Liver (tissue), 9 donors: ENCODE measurements around the gene FRYL. TPM values are rescaled to one million over a fixed set of nuclear protein-coding genes. Genes with fewer than 3 reads are reported as not detected.

ENCODE experiments used
- DNase-seq: peaks from one replicate; pipeline ENCODE4 v3.0.0-alpha.2; 2017; ENCODE audit warnings: low spot score
- H3K27ac ChIP-seq, 2 donors: one replicate each; pipeline ENCODE4 v1.7.0; 2013; ENCODE audit warnings: inconsistent platforms in 2 of 2, low read length in 2 of 2, control low read depth in 1 of 2, low read depth in 1 of 2, mild to moderate bottlenecking in 1 of 2
- H3K27me3 ChIP-seq, 4 donors: one replicate each; pipeline versions ENCODE4 v1.6.1 to v1.7.0; 2013; ENCODE audit warnings: low read length in 3 of 4, inconsistent platforms in 1 of 4, mild to moderate bottlenecking in 1 of 4, moderate library complexity in 1 of 4; ENCODE audit not compliant: control insufficient read depth in 4 of 4, insufficient read depth in 4 of 4
- H3K36me3 ChIP-seq, 4 donors: one replicate each; pipeline versions ENCODE4 v1.6.1 to v1.7.0; 2013; ENCODE audit warnings: low read length in 3 of 4, mild to moderate bottlenecking in 3 of 4, low read depth in 1 of 4, moderate library complexity in 1 of 4; ENCODE audit not compliant: control insufficient read depth in 4 of 4, insufficient read depth in 3 of 4
- H3K4me1 ChIP-seq, 4 donors: one replicate each; pipeline versions ENCODE4 v1.6.1 to v1.7.0; 2013; ENCODE audit warnings: low read length in 3 of 4, mild to moderate bottlenecking in 3 of 4, moderate library complexity in 1 of 4; ENCODE audit not compliant: control insufficient read depth in 4 of 4, insufficient read depth in 4 of 4
- H3K4me3 ChIP-seq, 3 donors: one replicate each; pipeline versions ENCODE4 v1.6.1 to v1.7.0; 2013; ENCODE audit warnings: low read length in 3 of 3, control low read depth in 1 of 3, low read depth in 1 of 3, mild to moderate bottlenecking in 1 of 3
- H3K9ac ChIP-seq, 2 donors: one replicate each; pipeline ENCODE4 v1.7.0; 2013; ENCODE audit warnings: low read length in 2 of 2, mild to moderate bottlenecking in 2 of 2, moderate library complexity in 2 of 2, control low read depth in 1 of 2, low read depth in 1 of 2
- H3K9me3 ChIP-seq, 4 donors: one replicate each; pipeline versions ENCODE4 v1.6.1 to v1.7.0; 2013; ENCODE audit warnings: low read length in 3 of 4; ENCODE audit not compliant: control insufficient read depth in 4 of 4
- EGR1 ChIP-seq, 2 donors: IDR thresholded peaks; 2 replicates each; pipeline ENCODE4 v1.6.1; 2016 to 2018; ENCODE audit warnings: antibody characterized with exemption in 2 of 2, low read depth in 2 of 2
- FOXA1 ChIP-seq: IDR thresholded peaks from 2 replicates; pipeline ENCODE4 v1.6.1; 2016; ENCODE audit warnings: antibody characterized with exemption
- FOXA2 ChIP-seq: IDR thresholded peaks from 2 replicates; pipeline ENCODE4 v1.6.1; 2016; ENCODE audit warnings: antibody characterized with exemption
- GABPA ChIP-seq, 2 donors: IDR thresholded peaks in 1 of 2; conservative IDR thresholded peaks in 1 of 2; 2 replicates each; pipeline ENCODE4 v1.6.1; 2016; ENCODE audit warnings: antibody characterized with exemption in 2 of 2, mild to moderate bottlenecking in 1 of 2, moderate library complexity in 1 of 2
- HNF4A ChIP-seq, 2 donors: conservative IDR thresholded peaks; 2 replicates each; pipeline ENCODE4 v1.6.1; 2016; ENCODE audit warnings: antibody characterized with exemption in 2 of 2, mild to moderate bottlenecking in 2 of 2
- HNF4G ChIP-seq: IDR thresholded peaks from 2 replicates; pipeline ENCODE4 v1.6.1; 2016; ENCODE audit warnings: antibody characterized with exemption
- JUND ChIP-seq, 2 donors: IDR thresholded peaks; 2 replicates each; pipeline ENCODE4 v1.6.1; 2016; ENCODE audit warnings: antibody characterized with exemption in 2 of 2
- NR2F2 ChIP-seq: IDR thresholded peaks from 2 replicates; pipeline ENCODE4 v1.6.1; 2016; ENCODE audit warnings: antibody characterized with exemption
- RAD21 ChIP-seq, 2 donors: IDR thresholded peaks; 2 replicates each; pipeline ENCODE4 v1.6.1; 2016; ENCODE audit warnings: antibody characterized with exemption in 2 of 2, mild to moderate bottlenecking in 2 of 2
- RXRA ChIP-seq, 2 donors: IDR thresholded peaks; 2 replicates each; pipeline ENCODE4 v1.6.1; 2017 to 2018; ENCODE audit warnings: antibody characterized with exemption in 2 of 2, mild to moderate bottlenecking in 1 of 2
- SP1 ChIP-seq: IDR thresholded peaks from 2 replicates; pipeline ENCODE4 v1.6.1; 2018; ENCODE audit warnings: antibody characterized with exemption, mild to moderate bottlenecking
- TAF1 ChIP-seq: conservative IDR thresholded peaks from 2 replicates; pipeline ENCODE4 v1.6.1; 2016; ENCODE audit warnings: antibody characterized with exemption, mild to moderate bottlenecking
- YY1 ChIP-seq: IDR thresholded peaks from 2 replicates; pipeline ENCODE4 v1.6.1; 2016; ENCODE audit warnings: antibody characterized with exemption, mild to moderate bottlenecking
- WGBS: extraction: QIAGEN DNeasy Blood & Tissue Kit; methylation state at CpG from one replicate; pipeline ENCODE4 v1.1.7; 2013; 5-methylcytosine and 5-hydroxymethylcytosine counted together
- polyA plus RNA-seq, 2 donors: library from polyadenylated mRNA; stranded (reverse) in 1 of 2; unstranded in 1 of 2; fragments of 200-250 nt in 1 of 2; fragments of >200 nt in 1 of 2; fragmentation: Nextera tagmentation in 1 of 2; extraction: Ambion mirVana in 1 of 2; gene quantifications; one replicate each; pipeline versions ENCODE4 v1.2.1 to v1.2.3, GENCODE V29; 2013 to 2015
- total RNA-seq, 2 donors: library from RNA; depleted of rRNA; stranded (reverse); fragments of >200 nt; gene quantifications; one replicate each; pipeline ENCODE4 v1.2.3, GENCODE V29; 2014
- TF ChIP-seq, protein P1 (sequence below): IDR thresholded peaks from 2 replicates; pipeline ENCODE4 v1.6.1; 2016; ENCODE audit warnings: antibody characterized with exemption
- TF ChIP-seq, protein P2 (sequence below): IDR thresholded peaks from 2 replicates; pipeline ENCODE4 v1.6.1; 2016; ENCODE audit warnings: antibody characterized with exemption, mild to moderate bottlenecking
- TF ChIP-seq, protein P3 (sequence below): IDR thresholded peaks from 2 replicates; pipeline ENCODE4 v1.6.1; 2016; ENCODE audit warnings: antibody characterized with exemption
- TF ChIP-seq, protein P4 (sequence below): fragments of 150-350 bp; IDR thresholded peaks from 2 replicates; pipeline ENCODE4 v1.5.1; 2017; ENCODE audit warnings: improper control_type of control experiment, low read depth, low read length; ENCODE audit not compliant: missing input control
- TF ChIP-seq, protein P5 (sequence below): IDR thresholded peaks from 2 replicates; pipeline ENCODE4 v1.6.1; 2016; ENCODE audit warnings: antibody characterized with exemption
- donor health status: healthy.
- donor health status: healthy.
- donor health status: healthy.
- donor health status: healthy.
- donor health status: healthy.

FRYL gene
- total and polyA plus RNA-seq, 4 donors, result 5.3 to 79.0 (median 27.2) TPM

DNA sequence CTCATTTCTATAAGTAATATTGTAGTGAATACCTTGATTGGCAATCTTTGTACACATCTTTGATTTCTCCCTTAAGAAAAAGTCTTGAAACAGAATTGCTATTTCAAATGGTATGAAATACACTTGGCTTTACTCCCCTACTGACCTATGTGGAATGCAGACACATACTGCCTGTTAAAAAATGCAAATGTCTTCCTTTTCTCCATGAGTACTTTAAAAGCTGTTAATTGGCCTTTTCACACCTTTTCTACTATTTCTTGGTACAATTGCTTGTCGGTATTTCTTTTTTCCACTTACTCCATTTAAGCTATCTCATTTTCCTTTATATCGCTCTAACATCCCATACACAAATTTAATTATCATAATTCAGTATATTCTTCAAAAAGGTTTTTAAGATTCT is 87.2 kb downstream of the FRYL start:
- DNase-seq, result no peak
- Histone ChIP-seq H3K9me3 (no peaks in the 10 kb centered on the region), H3K4me1 (peaks cover 0 to 7% (median under 1%) of the 10 kb centered on the region in 4 donors), H3K27ac (no peak overlapping the region), H3K9ac (no peak overlapping the region), H3K27me3 (no peaks in the 10 kb centered on the region), H3K36me3 (no peaks in the 10 kb centered on the region), H3K4me3 (no peak overlapping the region)
- WGBS, result 98% methylated on average over 2 of the region's 2 CpGs
- no peak for TF ChIP-seq JUND (IDR thresholded peaks at IDR 0.05)

DNA sequence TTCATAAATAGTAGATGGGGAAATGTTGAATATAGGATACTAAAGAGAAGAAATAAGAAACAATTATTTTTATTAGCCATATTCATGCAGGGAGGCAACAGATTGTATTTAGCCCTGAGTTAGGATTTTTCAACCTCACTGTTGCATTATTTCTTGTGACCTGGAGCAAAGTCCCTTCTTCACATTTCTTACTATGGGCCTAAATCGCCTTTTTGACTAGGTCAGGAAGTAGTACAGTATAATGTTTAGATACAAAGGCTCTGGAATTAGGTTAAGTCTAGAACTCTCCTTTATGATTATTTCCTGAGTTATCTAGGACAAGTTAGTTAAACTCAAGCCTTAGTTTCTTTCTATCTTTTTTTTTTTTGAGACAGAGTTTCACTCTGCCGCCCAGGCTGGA is 88.0 kb downstream of the FRYL start:
- no peak for DNase-seq
- Histone ChIP-seq H3K9me3 (no peaks in the 10 kb centered on the region), H3K36me3 (no peaks in the 10 kb centered on the region), H3K27me3 (no peaks in the 10 kb centered on the region), H3K9ac (no peak overlapping the region), H3K27ac (no peak overlapping the region), H3K4me1 (peaks cover 0 to 7% (median 2%) of the 10 kb centered on the region in 4 donors), H3K4me3 (no peak overlapping the region)
- WGBS, result 62% methylated on average over 2 of the region's 2 CpGs
- peak; percentile 56 to 57 for TF ChIP-seq HNF4A (conservative IDR thresholded peaks at IDR 0.05)
- TF ChIP-seq, protein P1, sequence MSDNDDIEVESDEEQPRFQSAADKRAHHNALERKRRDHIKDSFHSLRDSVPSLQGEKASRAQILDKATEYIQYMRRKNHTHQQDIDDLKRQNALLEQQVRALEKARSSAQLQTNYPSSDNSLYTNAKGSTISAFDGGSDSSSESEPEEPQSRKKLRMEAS, result no peak

DNA sequence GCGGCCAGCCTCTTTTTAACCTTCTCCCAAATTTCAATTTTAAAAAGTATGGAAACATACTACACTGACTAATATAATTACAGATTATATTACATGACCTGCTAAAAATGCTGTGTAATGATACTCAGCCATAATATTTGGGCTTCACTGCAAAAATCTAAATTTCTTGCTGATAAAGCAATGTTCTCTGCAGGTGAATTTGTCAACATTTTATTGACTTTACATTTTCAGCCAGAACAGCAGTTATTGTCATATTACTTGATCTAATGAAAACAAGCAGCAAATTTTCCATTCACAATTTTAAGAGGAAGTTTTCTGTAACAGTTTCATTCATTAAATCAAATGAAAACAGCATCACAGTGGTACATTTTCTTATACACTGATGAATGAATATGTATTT is 91.1 kb downstream of the FRYL start:
- Histone ChIP-seq H3K4me1 (peaks cover 0 to 7% (median 5%) of the 10 kb centered on the region in 4 donors), H3K27ac (no peak overlapping the region), H3K36me3 (no peaks in the 10 kb centered on the region), H3K9ac (no peak overlapping the region), H3K9me3 (no peaks in the 10 kb centered on the region), H3K4me3 (no peak overlapping the region), H3K27me3 (no peaks in the 10 kb centered on the region)
- DNase-seq, result no peak
- 62% methylated on average over 1 of the region's 1 CpG for WGBS
- TF ChIP-seq YY1 (no peak), HNF4A (conservative IDR thresholded peaks at IDR 0.05) (no peak), SP1 (no peak), JUND (IDR thresholded peaks at IDR 0.05) (no peak), HNF4G (no peak), RAD21 (IDR thresholded peaks at IDR 0.05) (no peak), FOXA2 (no peak), NR2F2 (no peak), RXRA (IDR thresholded peaks at IDR 0.05) (no peak), FOXA1 (no peak), GABPA (IDR thresholded peaks at IDR 0.05 in 1 of 2, conservative IDR thresholded peaks at IDR 0.05 in 1 of 2) (no peak), EGR1 (IDR thresholded peaks at IDR 0.05; ENCODE audit: low read depth in 2 of 2) (no peak), TAF1 (no peak)
- TF ChIP-seq, protein P2, sequence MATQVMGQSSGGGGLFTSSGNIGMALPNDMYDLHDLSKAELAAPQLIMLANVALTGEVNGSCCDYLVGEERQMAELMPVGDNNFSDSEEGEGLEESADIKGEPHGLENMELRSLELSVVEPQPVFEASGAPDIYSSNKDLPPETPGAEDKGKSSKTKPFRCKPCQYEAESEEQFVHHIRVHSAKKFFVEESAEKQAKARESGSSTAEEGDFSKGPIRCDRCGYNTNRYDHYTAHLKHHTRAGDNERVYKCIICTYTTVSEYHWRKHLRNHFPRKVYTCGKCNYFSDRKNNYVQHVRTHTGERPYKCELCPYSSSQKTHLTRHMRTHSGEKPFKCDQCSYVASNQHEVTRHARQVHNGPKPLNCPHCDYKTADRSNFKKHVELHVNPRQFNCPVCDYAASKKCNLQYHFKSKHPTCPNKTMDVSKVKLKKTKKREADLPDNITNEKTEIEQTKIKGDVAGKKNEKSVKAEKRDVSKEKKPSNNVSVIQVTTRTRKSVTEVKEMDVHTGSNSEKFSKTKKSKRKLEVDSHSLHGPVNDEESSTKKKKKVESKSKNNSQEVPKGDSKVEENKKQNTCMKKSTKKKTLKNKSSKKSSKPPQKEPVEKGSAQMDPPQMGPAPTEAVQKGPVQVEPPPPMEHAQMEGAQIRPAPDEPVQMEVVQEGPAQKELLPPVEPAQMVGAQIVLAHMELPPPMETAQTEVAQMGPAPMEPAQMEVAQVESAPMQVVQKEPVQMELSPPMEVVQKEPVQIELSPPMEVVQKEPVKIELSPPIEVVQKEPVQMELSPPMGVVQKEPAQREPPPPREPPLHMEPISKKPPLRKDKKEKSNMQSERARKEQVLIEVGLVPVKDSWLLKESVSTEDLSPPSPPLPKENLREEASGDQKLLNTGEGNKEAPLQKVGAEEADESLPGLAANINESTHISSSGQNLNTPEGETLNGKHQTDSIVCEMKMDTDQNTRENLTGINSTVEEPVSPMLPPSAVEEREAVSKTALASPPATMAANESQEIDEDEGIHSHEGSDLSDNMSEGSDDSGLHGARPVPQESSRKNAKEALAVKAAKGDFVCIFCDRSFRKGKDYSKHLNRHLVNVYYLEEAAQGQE, result no peak
- TF ChIP-seq, protein P3, sequence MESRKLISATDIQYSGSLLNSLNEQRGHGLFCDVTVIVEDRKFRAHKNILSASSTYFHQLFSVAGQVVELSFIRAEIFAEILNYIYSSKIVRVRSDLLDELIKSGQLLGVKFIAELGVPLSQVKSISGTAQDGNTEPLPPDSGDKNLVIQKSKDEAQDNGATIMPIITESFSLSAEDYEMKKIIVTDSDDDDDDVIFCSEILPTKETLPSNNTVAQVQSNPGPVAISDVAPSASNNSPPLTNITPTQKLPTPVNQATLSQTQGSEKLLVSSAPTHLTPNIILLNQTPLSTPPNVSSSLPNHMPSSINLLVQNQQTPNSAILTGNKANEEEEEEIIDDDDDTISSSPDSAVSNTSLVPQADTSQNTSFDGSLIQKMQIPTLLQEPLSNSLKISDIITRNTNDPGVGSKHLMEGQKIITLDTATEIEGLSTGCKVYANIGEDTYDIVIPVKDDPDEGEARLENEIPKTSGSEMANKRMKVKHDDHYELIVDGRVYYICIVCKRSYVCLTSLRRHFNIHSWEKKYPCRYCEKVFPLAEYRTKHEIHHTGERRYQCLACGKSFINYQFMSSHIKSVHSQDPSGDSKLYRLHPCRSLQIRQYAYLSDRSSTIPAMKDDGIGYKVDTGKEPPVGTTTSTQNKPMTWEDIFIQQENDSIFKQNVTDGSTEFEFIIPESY, result no peak
- TF ChIP-seq, protein P4, sequence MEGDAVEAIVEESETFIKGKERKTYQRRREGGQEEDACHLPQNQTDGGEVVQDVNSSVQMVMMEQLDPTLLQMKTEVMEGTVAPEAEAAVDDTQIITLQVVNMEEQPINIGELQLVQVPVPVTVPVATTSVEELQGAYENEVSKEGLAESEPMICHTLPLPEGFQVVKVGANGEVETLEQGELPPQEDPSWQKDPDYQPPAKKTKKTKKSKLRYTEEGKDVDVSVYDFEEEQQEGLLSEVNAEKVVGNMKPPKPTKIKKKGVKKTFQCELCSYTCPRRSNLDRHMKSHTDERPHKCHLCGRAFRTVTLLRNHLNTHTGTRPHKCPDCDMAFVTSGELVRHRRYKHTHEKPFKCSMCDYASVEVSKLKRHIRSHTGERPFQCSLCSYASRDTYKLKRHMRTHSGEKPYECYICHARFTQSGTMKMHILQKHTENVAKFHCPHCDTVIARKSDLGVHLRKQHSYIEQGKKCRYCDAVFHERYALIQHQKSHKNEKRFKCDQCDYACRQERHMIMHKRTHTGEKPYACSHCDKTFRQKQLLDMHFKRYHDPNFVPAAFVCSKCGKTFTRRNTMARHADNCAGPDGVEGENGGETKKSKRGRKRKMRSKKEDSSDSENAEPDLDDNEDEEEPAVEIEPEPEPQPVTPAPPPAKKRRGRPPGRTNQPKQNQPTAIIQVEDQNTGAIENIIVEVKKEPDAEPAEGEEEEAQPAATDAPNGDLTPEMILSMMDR, result no peak
- TF ChIP-seq, protein P1, result no peak
- TF ChIP-seq, protein P5, sequence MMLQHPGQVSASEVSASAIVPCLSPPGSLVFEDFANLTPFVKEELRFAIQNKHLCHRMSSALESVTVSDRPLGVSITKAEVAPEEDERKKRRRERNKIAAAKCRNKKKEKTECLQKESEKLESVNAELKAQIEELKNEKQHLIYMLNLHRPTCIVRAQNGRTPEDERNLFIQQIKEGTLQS, result no peak
